AG04450 (cell line): ENCODE data around the gene AZIN2. TPM values are rescaled to one million over a fixed set of nuclear protein-coding genes. Genes with fewer than 3 reads are reported as not detected.

Experiments
- CTCF ChIA-PET: fragments of 300-600, 350-600 bp; formaldehyde crosslinking; extraction: SDS; loops from one replicate; lab custom pipeline; 2022; ENCODE audit warnings: antibody characterized with exemption, inconsistent platforms; lab: Charles Lee
- POLR2A ChIA-PET: fragments of 350-600 bp; formaldehyde crosslinking; extraction: SDS; loops from one replicate; lab custom pipeline; 2021; ENCODE audit warnings: antibody characterized with exemption, inconsistent platforms; lab: Yijun Ruan, JAX
- DNase-seq: peaks from one replicate; pipeline ENCODE4 v3.0.0-alpha.2; 2011; ENCODE audit warnings: low read depth, low spot score
- H3K27ac ChIP-seq: one replicate; pipeline ENCODE4 v1.5.1; 2012; ENCODE audit warnings: low read depth, low read length, control low read depth
- H3K27me3 ChIP-seq: one replicate; pipeline ENCODE4 v1.6.0; 2012; ENCODE audit warnings: low read length; ENCODE audit not compliant: control insufficient read depth, insufficient read depth
- H3K4me3 ChIP-seq: 2 replicates; pipeline ENCODE4 v1.5.1; 2011; ENCODE audit warnings: mild to moderate bottlenecking, low read depth, low read length, control low read depth
- H3K9me3 ChIP-seq: 2 replicates; pipeline ENCODE4 v1.5.1; 2012; ENCODE audit warnings: low read length; ENCODE audit not compliant: control insufficient read depth, insufficient read depth
- CTCF ChIP-seq: IDR thresholded peaks from 2 replicates; pipeline ENCODE4 v1.5.1; 2011; ENCODE audit warnings: low read depth, low read length, control low read depth, inconsistent platforms
- polyA minus RNA-seq: library from RNA; depleted of rRNA, polyadenylated mRNA; stranded (reverse); fragments of >200 nt; gene quantifications from 2 replicates; pipeline ENCODE4 v1.2.3, GENCODE V29; 2011; rRNA and poly(A)+ RNA removed
- polyA plus RNA-seq: library from polyadenylated mRNA; depleted of rRNA; stranded (reverse); fragments of >200 nt; gene quantifications from 2 replicates; pipeline ENCODE4 v1.2.3, GENCODE V29; 2011; rRNA removed

The AZIN2 gene
- 7.0 and 7.8 TPM in 2 replicates for polyA plus RNA-seq
- 13.7 and 14.7 TPM in 2 replicates for polyA minus RNA-seq

DNA sequence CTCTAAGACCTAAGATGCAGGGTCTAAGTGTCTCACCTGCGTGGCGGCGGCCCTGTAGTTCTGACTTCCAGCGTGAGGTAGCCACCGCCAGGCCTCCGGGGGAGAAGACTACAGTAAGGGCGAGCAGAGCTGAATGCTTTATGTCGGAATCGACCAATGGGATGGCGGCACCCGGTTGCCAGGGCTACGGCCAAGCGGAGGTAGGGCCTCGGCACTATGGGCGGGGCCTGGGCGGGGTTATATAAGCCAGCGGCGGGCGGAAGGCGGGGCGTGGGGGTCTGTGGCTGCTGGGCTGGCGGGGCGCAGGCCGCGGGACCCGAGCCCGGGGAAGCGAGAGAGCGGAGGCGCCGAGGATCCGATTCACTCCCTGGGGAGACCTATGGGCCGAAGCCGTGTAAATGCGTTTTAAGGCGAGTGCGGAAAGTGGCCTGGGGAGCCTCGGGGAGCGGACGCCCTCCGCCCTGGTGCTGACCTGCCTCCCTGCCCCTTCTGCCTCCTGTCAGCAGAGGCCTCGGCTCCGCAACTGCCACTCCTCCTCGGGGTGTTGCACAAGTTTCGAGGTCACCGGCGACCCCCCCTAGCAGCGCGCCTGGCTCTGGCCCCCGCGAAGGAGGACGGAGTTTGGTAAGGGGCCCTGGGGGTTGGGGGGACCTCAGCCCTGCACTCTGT lies at the start of gene AZIN2:
AZIN2 (plus strand) TSS at position 269 of the 669 bp plus-strand sequence. CDS start 1,097 bp downstream, outside the sequence.
- ChIA-PET POLR2A (interaction anchor here (0.7 to 1.0 kb wide), 6 partner anchors 10 to 67 kb away, joined by 3 to 6 read pairs (median 3); no protein-coding TSS in a partner anchor), CTCF (interaction anchor here (0.7 to 7.8 kb wide), 8 partner anchors 14 to 532 kb away, joined by 3 to 67 read pairs (median 6); no protein-coding TSS in a partner anchor)
- Histone ChIP-seq H3K27me3 (no peaks in the 10 kb centered on the region), H3K4me3 (peak within 1 kb of the TSS; percentile 95), H3K9me3 (no peaks in the 10 kb centered on the region; the same call in 1 of the 2 replicates), H3K27ac (no peak within 1 kb of the TSS)
- TF ChIP-seq CTCF = no peak
- peak; percentile 86 for DNase-seq

GRCh38 chr1:33031506-33031905 lies 49.4 kb upstream of the AZIN2 start:
- Histone ChIP-seq H3K27ac (no peak overlapping the region), H3K4me3 (no peak overlapping the region), H3K9me3 (no peaks in the 10 kb centered on the region), H3K27me3 (no peaks in the 10 kb centered on the region)
- CTCF ChIA-PET = interaction anchor here (1.1 to 4.2 kb wide), 3 partner anchors 23 to 59 kb away, joined by 3 to 18 read pairs (median 4); no protein-coding TSS in a partner anchor
- DNase-seq = no peak
- TF ChIP-seq CTCF = no peak
- POLR2A ChIA-PET = interaction anchor here (1.2 kb wide), 1 partner anchor 67 kb away, joined by 6 read pairs; the partner anchor contains the start of gene RNF19B

DNA sequence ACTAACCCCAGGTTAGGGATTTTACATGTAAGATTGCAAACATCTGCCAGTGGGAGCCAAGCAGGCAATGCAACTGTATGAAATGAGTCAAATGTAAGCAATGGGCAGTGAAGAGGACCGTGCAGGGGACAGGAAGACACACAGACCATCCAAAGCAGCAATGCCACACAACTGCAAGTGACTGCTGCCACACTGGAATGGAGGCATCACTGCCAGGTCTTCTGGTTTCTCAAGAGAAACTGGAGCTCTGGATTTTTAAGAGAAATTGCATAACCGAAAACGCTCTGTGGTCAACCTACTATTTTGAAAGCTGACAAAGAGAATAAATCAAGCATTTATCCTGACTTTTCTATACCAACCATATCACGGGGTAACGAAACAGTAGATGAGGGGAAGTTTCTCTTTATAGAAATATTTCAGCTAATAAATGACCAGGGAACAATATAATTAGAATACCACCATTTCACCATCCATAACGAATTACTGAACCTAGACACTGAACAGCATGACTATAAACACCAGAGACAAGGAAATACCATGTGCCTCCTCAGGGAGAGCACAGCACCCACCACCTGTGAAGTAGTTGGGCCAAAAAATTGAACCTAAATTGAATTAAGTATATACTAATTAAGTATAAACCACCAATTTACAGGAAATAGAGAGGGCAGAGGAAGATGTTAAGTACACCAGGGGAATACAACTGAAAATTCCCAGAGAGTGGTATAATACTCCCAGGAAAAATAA lies 48.7 kb upstream of the AZIN2 start:
- DNase-seq = no peak
- POLR2A ChIA-PET = interaction anchor here (0.7 kb wide), 1 partner anchor 1393 kb away, joined by 3 read pairs; no protein-coding TSS in a partner anchor
- H3K27me3 ChIP-seq = no peaks in the 10 kb centered on the region
- CTCF ChIA-PET = interaction anchor here (1.9 to 4.2 kb wide), 2 partner anchors 23 to 54 kb away, joined by 8 to 18 read pairs; no protein-coding TSS in a partner anchor
- no peak for TF ChIP-seq CTCF
- no peaks in the 10 kb centered on the region for H3K9me3 ChIP-seq
- H3K27ac ChIP-seq = no peak overlapping the region
- H3K4me3 ChIP-seq = no peak overlapping the region

- no peaks in the 10 kb centered on the region for H3K27me3 ChIP-seq
- DNase-seq = no peak
- CTCF ChIA-PET = interaction anchor here (1.3 kb wide), 1 partner anchor 29 kb away, joined by 4 read pairs; no protein-coding TSS in a partner anchor
- no peak for TF ChIP-seq CTCF
- H3K9me3 ChIP-seq = no peaks in the 10 kb centered on the region
- peak overlapping the region; percentile 88 for H3K4me3 ChIP-seq
- H3K27ac ChIP-seq = peak overlapping the region; percentile 68
- POLR2A ChIA-PET = no interaction called here
Measured at GRCh38 chr1:33036051-33036525, 44.9 kb upstream of the AZIN2 start.
